ENCODE data around the gene HSD17B2. TPM values are rescaled to one million over a fixed set of nuclear protein-coding genes. Genes with fewer than 3 reads are reported as not detected.

The HSD17B2 gene
- total RNA-seq, 1 experiment from 2014 or later: not detected

- H3K27ac ChIP-seq (ENCODE audit: low read depth, low read length): no peak overlapping the region
- peak overlapping the region; percentile 43 for H2AFZ ChIP-seq (ENCODE audit: low read depth, low read length, poor library complexity, severe bottlenecking)
- H3K4me3 ChIP-seq (replicated peaks in 1 of 2; ENCODE audit: low read depth in 1 of 2, low read length in 2 of 2): no peak overlapping the region
- no peaks in the 10 kb centered on the region for H3K9me3 ChIP-seq (ENCODE audit: control insufficient read depth in 1 of 2, insufficient read depth in 1 of 2, low read depth in 1 of 2, low read length in 2 of 2)
- no peaks in the 10 kb centered on the region for H3K9me2 ChIP-seq (ENCODE audit: insufficient read depth)
- POLR2A ChIA-PET: no interaction called here
- no peaks in the 10 kb centered on the region for H3K79me2 ChIP-seq (ENCODE audit: insufficient read depth, low read length)
- H3K36me3 ChIP-seq (ENCODE audit: control insufficient read depth in 1 of 2, insufficient read depth in 2 of 2, low read length in 2 of 2): no peaks in the 10 kb centered on the region
- CTCF ChIA-PET: interaction anchor here (1.8 to 2.1 kb wide), 2 partner anchors 15 to 198 kb away, joined by 5 to 12 read pairs; no protein-coding TSS in a partner anchor
- no peak overlapping the region for H3K9ac ChIP-seq (ENCODE audit: low read length)
- no peaks in the 10 kb centered on the region for H4K20me1 ChIP-seq (ENCODE audit: insufficient read depth)
- TF ChIP-seq CTCF (IDR thresholded peaks at IDR 0.05 in 2 of 3, conservative IDR thresholded peaks at IDR 0.05 in 1 of 3; ENCODE audit: borderline replicate concordance in 1 of 3, insufficient read depth in 1 of 3, low read depth in 2 of 3, low read length in 2 of 3): peak; percentile 75 to 79 (median 78)
- TF ChIP-seq RAD21 (IDR thresholded peaks at IDR 0.05; ENCODE audit: low read depth): peak; percentile 80
- no peak for TF ChIP-seq EGR1 (IDR thresholded peaks at IDR 0.05; ENCODE audit: low read depth)
- no TSS peak for BruUV-seq (replicated peaks)
- peak; percentile 81 for ATAC-seq
- peak; percentile 62 for DNase-seq (ENCODE audit: low read depth, low spot score)
- peak overlapping the region; percentile 6; the same call in 1 of the 2 replicates for H3K4me2 ChIP-seq (ENCODE audit: low read length)
- H3K4me1 ChIP-seq (ENCODE audit: control insufficient read depth in 1 of 2, insufficient read depth in 2 of 2, low read length in 2 of 2): peaks cover 0 to 15% of the 10 kb centered on the region in 2 experiments; a peak in 2 of 4 replicates
- RAD21 ChIA-PET (ENCODE audit: low non-redundant PET in 1 of 2, low total read pairs in 2 of 2, uncharacterized antibody in 2 of 2, unreplicated experiment in 2 of 2): no interaction called here
- intact Hi-C loops (cut with micrococcal nuclease): loop anchor here (1.0 to 5.0 kb wide), 3 partner anchors 31 to 426 kb away; no protein-coding TSS in a partner anchor
- H3K27me3 ChIP-seq (ENCODE audit: insufficient read depth, low read length): peaks cover 29% of the 10 kb centered on the region
These were observed 3.7 kb upstream of the HSD17B2 start for GRCh38 chr16:82031116-82032084.

GRCh38 chr16:82033006-82033405 is 2.0 kb upstream of the HSD17B2 start:
- no peak overlapping the region for H3K4me2 ChIP-seq (ENCODE audit: low read length)
- H4K20me1 ChIP-seq (ENCODE audit: insufficient read depth): no peaks in the 10 kb centered on the region
- no peak overlapping the region for H3K9ac ChIP-seq (ENCODE audit: low read length)
- H2AFZ ChIP-seq (ENCODE audit: low read depth, low read length, poor library complexity, severe bottlenecking): no peak overlapping the region
- DNase-seq (ENCODE audit: low read depth, low spot score) (no peak), ATAC-seq (no peak)
- TF ChIP-seq MAX (IDR thresholded peaks at IDR 0.05): no peak
- no peaks in the 10 kb centered on the region for H3K9me3 ChIP-seq (ENCODE audit: control insufficient read depth in 1 of 2, insufficient read depth in 1 of 2, low read depth in 1 of 2, low read length in 2 of 2)
- POLR2A ChIA-PET: no interaction called here
- CTCF ChIA-PET: interaction anchor here (1.8 to 2.1 kb wide), 2 partner anchors 17 to 197 kb away, joined by 5 to 12 read pairs; no protein-coding TSS in a partner anchor
- no peak overlapping the region for H3K27ac ChIP-seq (ENCODE audit: low read depth, low read length)
- H3K9me2 ChIP-seq (ENCODE audit: insufficient read depth): no peaks in the 10 kb centered on the region
- H3K4me1 ChIP-seq (ENCODE audit: control insufficient read depth in 1 of 2, insufficient read depth in 2 of 2, low read length in 2 of 2): peaks cover 0 to 15% of the 10 kb centered on the region in 2 experiments; a peak in 2 of 4 replicates
- no peaks in the 10 kb centered on the region for H3K36me3 ChIP-seq (ENCODE audit: control insufficient read depth in 1 of 2, insufficient read depth in 2 of 2, low read length in 2 of 2)
- BruUV-seq (replicated peaks): no TSS peak
- no peak overlapping the region for H3K4me3 ChIP-seq (replicated peaks in 1 of 2; ENCODE audit: low read depth in 1 of 2, low read length in 2 of 2)
- RAD21 ChIA-PET (ENCODE audit: low non-redundant PET in 1 of 2, low total read pairs in 2 of 2, uncharacterized antibody in 2 of 2, unreplicated experiment in 2 of 2): no interaction called here
- H3K27me3 ChIP-seq (ENCODE audit: insufficient read depth, low read length): peaks cover 26% of the 10 kb centered on the region
- intact Hi-C loops (cut with micrococcal nuclease): loop anchor here (5.0 kb wide), 1 partner anchor 424 kb away; no protein-coding TSS in a partner anchor
- H3K79me2 ChIP-seq (ENCODE audit: insufficient read depth, low read length): no peaks in the 10 kb centered on the region
